Liver (tissue), 9 donors: ENCODE results near the gene DCC. TPM values are rescaled to one million over a fixed set of nuclear protein-coding genes. Genes with fewer than 3 reads are reported as not detected.

Source experiments
- DNase-seq: peaks from one replicate; pipeline ENCODE4 v3.0.0-alpha.2; 2017; ENCODE audit warnings: low spot score
- H3K27ac ChIP-seq, 2 donors: one replicate each; pipeline ENCODE4 v1.7.0; 2013; ENCODE audit warnings: inconsistent platforms in 2 of 2, low read length in 2 of 2, control low read depth in 1 of 2, low read depth in 1 of 2, mild to moderate bottlenecking in 1 of 2
- H3K27me3 ChIP-seq, 4 donors: one replicate each; pipeline versions ENCODE4 v1.6.1 to v1.7.0; 2013; ENCODE audit warnings: low read length in 3 of 4, inconsistent platforms in 1 of 4, mild to moderate bottlenecking in 1 of 4, moderate library complexity in 1 of 4; ENCODE audit not compliant: control insufficient read depth in 4 of 4, insufficient read depth in 4 of 4
- H3K36me3 ChIP-seq, 4 donors: one replicate each; pipeline versions ENCODE4 v1.6.1 to v1.7.0; 2013; ENCODE audit warnings: low read length in 3 of 4, mild to moderate bottlenecking in 3 of 4, low read depth in 1 of 4, moderate library complexity in 1 of 4; ENCODE audit not compliant: control insufficient read depth in 4 of 4, insufficient read depth in 3 of 4
- H3K4me1 ChIP-seq, 4 donors: one replicate each; pipeline versions ENCODE4 v1.6.1 to v1.7.0; 2013; ENCODE audit warnings: low read length in 3 of 4, mild to moderate bottlenecking in 3 of 4, moderate library complexity in 1 of 4; ENCODE audit not compliant: control insufficient read depth in 4 of 4, insufficient read depth in 4 of 4
- H3K4me3 ChIP-seq, 3 donors: one replicate each; pipeline versions ENCODE4 v1.6.1 to v1.7.0; 2013; ENCODE audit warnings: low read length in 3 of 3, control low read depth in 1 of 3, low read depth in 1 of 3, mild to moderate bottlenecking in 1 of 3
- H3K9ac ChIP-seq, 2 donors: one replicate each; pipeline ENCODE4 v1.7.0; 2013; ENCODE audit warnings: low read length in 2 of 2, mild to moderate bottlenecking in 2 of 2, moderate library complexity in 2 of 2, control low read depth in 1 of 2, low read depth in 1 of 2
- H3K9me3 ChIP-seq, 4 donors: one replicate each; pipeline versions ENCODE4 v1.6.1 to v1.7.0; 2013; ENCODE audit warnings: low read length in 3 of 4; ENCODE audit not compliant: control insufficient read depth in 4 of 4
- CTCF ChIP-seq: fragments of 150-350 bp; IDR thresholded peaks from 2 replicates; pipeline ENCODE4 v1.5.1; 2017; ENCODE audit warnings: improper control_type of control experiment, low read depth, low read length; ENCODE audit not compliant: missing input control
- EGR1 ChIP-seq, 2 donors: IDR thresholded peaks; 2 replicates each; pipeline ENCODE4 v1.6.1; 2016 to 2018; ENCODE audit warnings: antibody characterized with exemption in 2 of 2, low read depth in 2 of 2
- FOXA1 ChIP-seq: IDR thresholded peaks from 2 replicates; pipeline ENCODE4 v1.6.1; 2016; ENCODE audit warnings: antibody characterized with exemption
- FOXA2 ChIP-seq: IDR thresholded peaks from 2 replicates; pipeline ENCODE4 v1.6.1; 2016; ENCODE audit warnings: antibody characterized with exemption
- GABPA ChIP-seq, 2 donors: IDR thresholded peaks in 1 of 2; conservative IDR thresholded peaks in 1 of 2; 2 replicates each; pipeline ENCODE4 v1.6.1; 2016; ENCODE audit warnings: antibody characterized with exemption in 2 of 2, mild to moderate bottlenecking in 1 of 2, moderate library complexity in 1 of 2
- HNF4A ChIP-seq, 2 donors: conservative IDR thresholded peaks; 2 replicates each; pipeline ENCODE4 v1.6.1; 2016; ENCODE audit warnings: antibody characterized with exemption in 2 of 2, mild to moderate bottlenecking in 2 of 2
- HNF4G ChIP-seq: IDR thresholded peaks from 2 replicates; pipeline ENCODE4 v1.6.1; 2016; ENCODE audit warnings: antibody characterized with exemption
- JUND ChIP-seq, 2 donors: IDR thresholded peaks; 2 replicates each; pipeline ENCODE4 v1.6.1; 2016; ENCODE audit warnings: antibody characterized with exemption in 2 of 2
- MAX ChIP-seq: IDR thresholded peaks from 2 replicates; pipeline ENCODE4 v1.6.1; 2016; ENCODE audit warnings: antibody characterized with exemption
- NR2F2 ChIP-seq: IDR thresholded peaks from 2 replicates; pipeline ENCODE4 v1.6.1; 2016; ENCODE audit warnings: antibody characterized with exemption
- REST ChIP-seq: IDR thresholded peaks from 2 replicates; pipeline ENCODE4 v1.6.1; 2016; ENCODE audit warnings: antibody characterized with exemption, mild to moderate bottlenecking
- RXRA ChIP-seq, 2 donors: IDR thresholded peaks; 2 replicates each; pipeline ENCODE4 v1.6.1; 2017 to 2018; ENCODE audit warnings: antibody characterized with exemption in 2 of 2, mild to moderate bottlenecking in 1 of 2
- SP1 ChIP-seq: IDR thresholded peaks from 2 replicates; pipeline ENCODE4 v1.6.1; 2018; ENCODE audit warnings: antibody characterized with exemption, mild to moderate bottlenecking
- TAF1 ChIP-seq: conservative IDR thresholded peaks from 2 replicates; pipeline ENCODE4 v1.6.1; 2016; ENCODE audit warnings: antibody characterized with exemption, mild to moderate bottlenecking
- YY1 ChIP-seq: IDR thresholded peaks from 2 replicates; pipeline ENCODE4 v1.6.1; 2016; ENCODE audit warnings: antibody characterized with exemption, mild to moderate bottlenecking
- WGBS: extraction: QIAGEN DNeasy Blood & Tissue Kit; methylation state at CpG from one replicate; pipeline ENCODE4 v1.1.7; 2013; 5-methylcytosine and 5-hydroxymethylcytosine counted together
- polyA plus RNA-seq, 2 donors: library from polyadenylated mRNA; stranded (reverse) in 1 of 2; unstranded in 1 of 2; fragments of 200-250 nt in 1 of 2; fragments of >200 nt in 1 of 2; fragmentation: Nextera tagmentation in 1 of 2; extraction: Ambion mirVana in 1 of 2; gene quantifications; one replicate each; pipeline versions ENCODE4 v1.2.1 to v1.2.3, GENCODE V29; 2013 to 2015
- total RNA-seq, 2 donors: library from RNA; depleted of rRNA; stranded (reverse); fragments of >200 nt; gene quantifications; one replicate each; pipeline ENCODE4 v1.2.3, GENCODE V29; 2014
- TF ChIP-seq, protein P1 (sequence below): IDR thresholded peaks from 2 replicates; pipeline ENCODE4 v1.6.1; 2016; ENCODE audit warnings: antibody characterized with exemption
- TF ChIP-seq, protein P2 (sequence below): IDR thresholded peaks from 2 replicates; pipeline ENCODE4 v1.6.1; 2016; ENCODE audit warnings: antibody characterized with exemption
- donor health status: healthy.
- donor health status: healthy.
- donor health status: healthy.
- donor health status: healthy.
- donor health status: healthy.

DCC gene
- total and polyA plus RNA-seq, 4 donors, result under 0.01 to 0.03 TPM; not detected in 2

DNA sequence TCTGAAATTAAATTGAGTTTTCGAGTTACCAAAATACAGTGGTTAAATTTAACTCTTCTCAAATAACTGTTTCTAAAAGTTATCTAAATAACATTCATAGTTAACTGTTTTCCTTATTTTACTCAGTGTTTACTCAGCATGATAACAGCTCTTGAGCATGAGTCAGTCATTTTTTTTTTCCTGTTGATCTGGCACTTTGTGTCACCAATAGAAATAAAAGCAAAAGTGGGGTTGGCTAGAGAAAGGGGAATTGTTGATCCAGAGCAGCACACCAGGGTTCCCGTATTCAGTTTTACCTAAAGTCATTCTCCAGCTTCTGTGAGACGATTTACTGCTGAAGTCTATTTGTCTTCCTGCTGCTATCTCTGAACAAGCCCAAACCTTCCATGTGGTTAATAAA, 851.6 kb downstream of the DCC start:
- no peaks in the 10 kb centered on the region for H3K27me3 ChIP-seq
- no peak overlapping the region for H3K4me3 ChIP-seq
- H3K27ac ChIP-seq, result no peak overlapping the region
- 37% methylated on average over 3 of the region's 3 CpGs for WGBS
- no peak overlapping the region for H3K9ac ChIP-seq
- no peaks in the 10 kb centered on the region for H3K9me3 ChIP-seq
- TF ChIP-seq FOXA2 (no peak), NR2F2 (no peak), RXRA (IDR thresholded peaks at IDR 0.05) (no peak), FOXA1 (no peak), JUND (IDR thresholded peaks at IDR 0.05) (no peak), SP1 (no peak)
- no peaks in the 10 kb centered on the region for H3K4me1 ChIP-seq
- H3K36me3 ChIP-seq, result no peaks in the 10 kb centered on the region
- no peak for DNase-seq

DNA sequence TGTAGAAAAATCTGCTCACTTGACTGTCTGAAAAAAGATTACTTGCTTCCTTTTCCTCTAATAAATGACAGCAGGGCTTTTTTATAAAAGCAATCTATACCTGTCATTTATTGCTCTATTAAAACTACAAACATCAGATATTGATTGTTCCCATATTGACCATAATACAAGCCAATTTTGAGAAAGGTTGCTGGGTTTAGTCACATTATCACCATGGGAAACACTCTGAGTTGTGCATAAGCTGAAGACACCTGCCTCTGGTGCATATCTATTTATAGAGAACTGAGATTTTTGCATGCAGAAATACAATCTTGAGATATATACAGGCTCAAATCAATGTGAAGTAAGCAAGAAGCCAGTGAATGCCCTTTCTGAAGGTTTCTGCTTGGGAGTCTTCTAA, 853.9 kb downstream of the DCC start:
- Histone ChIP-seq H3K4me3 (no peak overlapping the region), H3K36me3 (no peaks in the 10 kb centered on the region), H3K4me1 (no peaks in the 10 kb centered on the region), H3K9ac (no peak overlapping the region), H3K27me3 (no peaks in the 10 kb centered on the region), H3K9me3 (no peaks in the 10 kb centered on the region), H3K27ac (no peak overlapping the region)
- TF ChIP-seq GABPA (IDR thresholded peaks at IDR 0.05 in 1 of 2, conservative IDR thresholded peaks at IDR 0.05 in 1 of 2), result no peak
- TF ChIP-seq TAF1, result no peak
- TF ChIP-seq HNF4A (conservative IDR thresholded peaks at IDR 0.05), result no peak
- TF ChIP-seq, protein P1, sequence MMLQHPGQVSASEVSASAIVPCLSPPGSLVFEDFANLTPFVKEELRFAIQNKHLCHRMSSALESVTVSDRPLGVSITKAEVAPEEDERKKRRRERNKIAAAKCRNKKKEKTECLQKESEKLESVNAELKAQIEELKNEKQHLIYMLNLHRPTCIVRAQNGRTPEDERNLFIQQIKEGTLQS, result no peak
- no peak for TF ChIP-seq HNF4G
- TF ChIP-seq MAX, result no peak
- TF ChIP-seq FOXA2, result no peak
- TF ChIP-seq YY1, result no peak
- DNase-seq, result no peak

- no peak overlapping the region for H3K27ac ChIP-seq
- no peaks in the 10 kb centered on the region for H3K27me3 ChIP-seq
- no peaks in the 10 kb centered on the region for H3K36me3 ChIP-seq
- no peak for DNase-seq
- no peaks in the 10 kb centered on the region for H3K4me1 ChIP-seq
- no peak overlapping the region for H3K9ac ChIP-seq
- TF ChIP-seq TAF1 (no peak), JUND (IDR thresholded peaks at IDR 0.05) (no peak), FOXA2 (no peak), HNF4G (no peak), MAX (no peak), FOXA1 (no peak), NR2F2 (no peak), EGR1 (IDR thresholded peaks at IDR 0.05; ENCODE audit: low read depth in 2 of 2) (no peak), CTCF (no peak), REST (no peak)
- TF ChIP-seq, protein P1, result no peak
- TF ChIP-seq, protein P2, sequence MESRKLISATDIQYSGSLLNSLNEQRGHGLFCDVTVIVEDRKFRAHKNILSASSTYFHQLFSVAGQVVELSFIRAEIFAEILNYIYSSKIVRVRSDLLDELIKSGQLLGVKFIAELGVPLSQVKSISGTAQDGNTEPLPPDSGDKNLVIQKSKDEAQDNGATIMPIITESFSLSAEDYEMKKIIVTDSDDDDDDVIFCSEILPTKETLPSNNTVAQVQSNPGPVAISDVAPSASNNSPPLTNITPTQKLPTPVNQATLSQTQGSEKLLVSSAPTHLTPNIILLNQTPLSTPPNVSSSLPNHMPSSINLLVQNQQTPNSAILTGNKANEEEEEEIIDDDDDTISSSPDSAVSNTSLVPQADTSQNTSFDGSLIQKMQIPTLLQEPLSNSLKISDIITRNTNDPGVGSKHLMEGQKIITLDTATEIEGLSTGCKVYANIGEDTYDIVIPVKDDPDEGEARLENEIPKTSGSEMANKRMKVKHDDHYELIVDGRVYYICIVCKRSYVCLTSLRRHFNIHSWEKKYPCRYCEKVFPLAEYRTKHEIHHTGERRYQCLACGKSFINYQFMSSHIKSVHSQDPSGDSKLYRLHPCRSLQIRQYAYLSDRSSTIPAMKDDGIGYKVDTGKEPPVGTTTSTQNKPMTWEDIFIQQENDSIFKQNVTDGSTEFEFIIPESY, result no peak
- no peaks in the 10 kb centered on the region for H3K9me3 ChIP-seq
- no peak overlapping the region for H3K4me3 ChIP-seq
These were observed 879.9 kb downstream of the DCC start for GRCh38 chr18:53219853-53220252.
